OCI-LY7 (cell line): ENCODE results near the gene NISCH.

Source experiments
- EZH2phosphoT487 ChIP-seq: fragments of 200-600 bp; sonication (generic); IDR thresholded peaks from 2 replicates; pipeline ENCODE4 v1.6.1; 2018; ENCODE audit warnings: low read depth, borderline replicate concordance, mild to moderate bottlenecking, mixed run types, antibody characterized with exemption, low read length, moderate library complexity, mixed read lengths
- TF ChIP-seq, protein P1 (sequence below): fragments of 200-600 bp; sonication (generic); conservative IDR thresholded peaks from 2 replicates; pipeline ENCODE4 v1.5.1; 2014; ENCODE audit warnings: mild to moderate bottlenecking, antibody characterized with exemption, low read length, moderate library complexity, mixed read lengths

DNA sequence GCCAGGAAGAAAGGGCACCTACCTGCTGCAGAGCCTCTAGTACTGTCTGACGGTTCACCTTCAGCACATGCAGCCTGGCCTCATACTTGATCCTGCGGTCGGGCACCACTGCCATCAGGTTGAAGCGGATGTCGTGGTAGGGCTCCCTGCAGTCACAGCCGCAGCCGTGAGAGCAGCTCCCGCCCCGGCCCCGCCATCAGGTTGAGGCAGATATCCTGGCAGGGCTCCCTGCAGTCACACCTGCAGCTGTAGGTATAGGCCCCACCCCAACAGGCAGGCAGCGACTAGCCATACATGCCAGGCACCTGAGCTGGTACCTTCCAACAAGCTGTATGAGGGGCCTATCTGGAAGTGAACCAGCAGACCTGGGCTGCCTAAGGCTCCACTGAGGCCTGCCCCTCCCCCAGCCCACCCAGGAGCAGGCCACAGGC is 49.2 kb upstream of the NISCH start:
- TF ChIP-seq, protein P1, sequence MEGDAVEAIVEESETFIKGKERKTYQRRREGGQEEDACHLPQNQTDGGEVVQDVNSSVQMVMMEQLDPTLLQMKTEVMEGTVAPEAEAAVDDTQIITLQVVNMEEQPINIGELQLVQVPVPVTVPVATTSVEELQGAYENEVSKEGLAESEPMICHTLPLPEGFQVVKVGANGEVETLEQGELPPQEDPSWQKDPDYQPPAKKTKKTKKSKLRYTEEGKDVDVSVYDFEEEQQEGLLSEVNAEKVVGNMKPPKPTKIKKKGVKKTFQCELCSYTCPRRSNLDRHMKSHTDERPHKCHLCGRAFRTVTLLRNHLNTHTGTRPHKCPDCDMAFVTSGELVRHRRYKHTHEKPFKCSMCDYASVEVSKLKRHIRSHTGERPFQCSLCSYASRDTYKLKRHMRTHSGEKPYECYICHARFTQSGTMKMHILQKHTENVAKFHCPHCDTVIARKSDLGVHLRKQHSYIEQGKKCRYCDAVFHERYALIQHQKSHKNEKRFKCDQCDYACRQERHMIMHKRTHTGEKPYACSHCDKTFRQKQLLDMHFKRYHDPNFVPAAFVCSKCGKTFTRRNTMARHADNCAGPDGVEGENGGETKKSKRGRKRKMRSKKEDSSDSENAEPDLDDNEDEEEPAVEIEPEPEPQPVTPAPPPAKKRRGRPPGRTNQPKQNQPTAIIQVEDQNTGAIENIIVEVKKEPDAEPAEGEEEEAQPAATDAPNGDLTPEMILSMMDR: no peak
- TF ChIP-seq EZH2phosphoT487: no peak
